HG02840 (cell line): ENCODE data around the gene IRX1.

ENCODE experiments used
- ATAC-seq: cut with Tn5 transposase; IDR thresholded peaks from one replicate; pipeline ENCODE4 v1.9.1; 2021; ENCODE audit warnings: mild to moderate bottlenecking, moderate library complexity, moderate number of reproducible peaks; ENCODE audit not compliant: unreplicated experiment, low FRiP score

Gene IRX1

GRCh38 chr5:3600106-3601060, 4.8 kb downstream of the IRX1 start:
- no peak for ATAC-seq

- ATAC-seq, result no peak
Measured at GRCh38 chr5:3601061-3601710, 5.6 kb downstream of the IRX1 start.

GRCh38 chr5:3601911-3602782, 6.5 kb downstream of the IRX1 start:
- no peak for ATAC-seq

- no peak for ATAC-seq
Measured at GRCh38 chr5:3602785-3603502, 7.3 kb downstream of the IRX1 start.

- no peak for ATAC-seq
Measured at GRCh38 chr5:3604501-3604900, 8.9 kb downstream of the IRX1 start.

- ATAC-seq, result no peak
Measured at GRCh38 chr5:3605298-3606010, 9.8 kb downstream of the IRX1 start.

- ATAC-seq, result no peak
Measured at GRCh38 chr5:3606121-3606831, 10.6 kb downstream of the IRX1 start.

- ATAC-seq, result no peak
Measured at GRCh38 chr5:3607541-3608181, 12.0 kb downstream of the IRX1 start.

- no peak for ATAC-seq
Measured at GRCh38 chr5:3609120-3609681, 13.6 kb downstream of the IRX1 start.

- ATAC-seq, result no peak
Measured at GRCh38 chr5:3612591-3613042, 17.0 kb downstream of the IRX1 start.

- ATAC-seq, result no peak
Measured at GRCh38 chr5:3613726-3614125, 18.1 kb downstream of the IRX1 start.

- ATAC-seq, result no peak
Measured at GRCh38 chr5:3615217-3615616, 19.6 kb downstream of the IRX1 start.

- no peak for ATAC-seq
Measured at GRCh38 chr5:3615829-3616228, 20.2 kb downstream of the IRX1 start.

- no peak for ATAC-seq
Measured at GRCh38 chr5:3619579-3619978, 23.9 kb downstream of the IRX1 start.

- ATAC-seq, result no peak
Measured at GRCh38 chr5:3622961-3623360, 27.3 kb downstream of the IRX1 start.

- ATAC-seq, result no peak
Measured at GRCh38 chr5:3625626-3626025, 30.0 kb downstream of the IRX1 start.

GRCh38 chr5:3634061-3634460, 38.4 kb downstream of the IRX1 start:
- no peak for ATAC-seq

- no peak for ATAC-seq
Measured at GRCh38 chr5:3639175-3639574, 43.5 kb downstream of the IRX1 start.
